Left ventricle myocardium superior (tissue), 1 donor: ENCODE results near the gene DCAF8L2. TPM values are rescaled to one million over a fixed set of nuclear protein-coding genes. Genes with fewer than 3 reads are reported as not detected.
"Not testable (repeated sequence)": the region's sequence is repeated elsewhere in the genome, so short reads cannot be mapped to it uniquely, and the experiment has no call there.

Experiments used
- ATAC-seq: fragments of 200-7000 bp; cut with Tn5 transposase; one replicate; pipeline ENCODE4 v1.9.1; 2020; ENCODE audit warnings: mild to moderate bottlenecking, moderate library complexity
- DNase-seq: peaks from one replicate; pipeline ENCODE4 v3.0.0-alpha.2; 2020
- intact Hi-C: fragments of 100-400 bp; cut with micrococcal nuclease; formaldehyde crosslinking; loops from one replicate; pipeline ENCODE4 v1.11.0; 2022
- long read RNA-seq: library from polyadenylated mRNA; unstranded; transcript quantifications from one replicate; pipeline ENCODE4 v2.0.0, GENCODE V29; 2021
- total RNA-seq: library from RNA; stranded (reverse); fragmentation: NEBNext Ultra II Directional; extraction: Animal tissue kit (Norgen Biotek cat#: 25700); gene quantifications from one replicate; pipeline ENCODE4 v1.2.1, GENCODE V29; 2021
- donor health status: DM: no; HTN: yes; CAD: no; lungs with severe emphysema.

The DCAF8L2 gene
- not detected for total RNA-seq
- long read RNA-seq, result 0 reads

DNA sequence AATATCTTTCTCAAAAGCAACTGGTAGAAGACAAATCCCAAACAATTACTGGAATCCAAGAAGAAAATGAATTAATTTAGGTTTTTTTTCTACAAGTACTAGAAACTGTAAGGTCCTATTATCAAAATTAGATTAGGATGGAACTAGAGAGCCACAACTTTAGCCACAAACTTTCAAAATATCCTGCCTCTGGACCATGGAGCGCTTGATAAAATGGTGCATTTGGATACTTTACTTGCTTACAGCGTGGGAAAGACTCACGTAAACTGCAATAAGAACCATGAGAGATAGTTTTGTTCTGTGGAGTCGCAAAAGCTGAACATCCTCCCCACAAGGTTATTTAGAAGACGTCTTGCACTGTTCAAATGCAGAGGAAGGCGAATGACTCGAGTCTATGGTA is at the start of gene DCAF8L2:
DCAF8L2 (plus strand) TSS at position 301 of the 400 bp plus-strand sequence. CDS start 156,552 bp downstream, outside the sequence.
- no peak for ATAC-seq

DNA sequence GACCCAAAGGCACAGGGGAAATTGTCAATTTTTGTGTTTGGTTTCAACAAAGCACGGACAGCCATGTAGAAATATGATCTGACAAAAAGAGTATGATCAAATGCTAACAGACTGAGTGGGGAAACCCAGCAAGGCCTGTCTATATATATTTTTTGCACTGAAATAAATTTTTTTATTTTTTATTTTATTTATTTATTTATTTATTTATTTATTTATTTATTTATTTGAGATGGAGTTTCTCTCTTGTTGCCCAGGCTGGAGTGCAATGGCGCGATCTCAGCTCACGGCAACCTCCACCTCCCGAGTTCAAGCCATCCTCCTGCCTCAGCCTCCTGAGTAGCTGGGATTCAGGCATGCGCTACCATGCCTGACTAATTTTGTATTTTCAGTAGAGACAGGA is 49.0 kb upstream of the DCAF8L2 start:
- intact Hi-C loops, DNase-seq, ATAC-seq: not testable (repeated sequence)

More for the DNA sequence above, at the start of gene DCAF8L2:
- intact Hi-C loops, result no loop called here
- no peak for DNase-seq

GRCh38 chrX:27548624-27549023 is 41.5 kb upstream of the DCAF8L2 start:
- intact Hi-C loops, result no loop called here
- DNase-seq (no peak), ATAC-seq (no peak)

DNA sequence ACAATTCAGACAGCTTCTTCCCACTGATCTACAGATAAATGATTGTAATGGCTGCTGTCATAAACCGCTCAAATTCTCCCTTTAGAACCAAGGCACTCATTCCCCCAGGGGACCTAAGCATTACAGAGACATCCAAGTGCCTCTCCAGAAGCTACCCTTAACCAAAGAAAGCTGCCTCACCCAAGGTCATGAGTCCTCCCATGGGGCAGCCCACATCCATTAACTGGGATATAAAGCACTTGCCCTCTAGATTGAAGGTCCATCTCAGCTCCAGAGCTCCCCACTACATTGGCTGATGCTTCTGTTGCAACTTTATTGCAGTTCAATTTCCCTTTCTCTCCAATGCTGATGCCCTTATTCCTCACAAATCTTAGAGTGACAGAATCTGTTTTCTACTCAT is 40.5 kb upstream of the DCAF8L2 start:
- intact Hi-C loops, result no loop called here
- DNase-seq (no peak), ATAC-seq (no peak)

DNA sequence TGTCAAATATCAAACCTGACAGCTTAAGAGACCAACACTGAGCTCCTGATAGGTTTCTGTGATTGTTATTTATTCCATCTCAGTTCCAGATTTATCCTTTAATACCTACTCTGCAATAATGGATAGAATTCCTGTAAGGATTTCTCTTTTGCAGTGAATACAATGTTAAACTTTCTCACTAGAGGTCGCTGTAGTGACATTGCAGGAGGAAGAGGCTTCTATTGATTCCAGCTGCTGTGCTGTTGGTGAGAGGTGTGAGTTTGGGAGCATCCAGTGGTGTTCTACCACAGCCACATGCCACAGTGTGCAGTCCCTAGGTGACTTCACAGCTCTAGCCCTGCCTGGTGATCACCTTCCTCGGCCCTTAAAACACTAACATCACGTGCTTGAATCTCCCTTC is 34.6 kb upstream of the DCAF8L2 start:
- no peak for ATAC-seq
- intact Hi-C loops, result no loop called here
- no peak for DNase-seq

DNA sequence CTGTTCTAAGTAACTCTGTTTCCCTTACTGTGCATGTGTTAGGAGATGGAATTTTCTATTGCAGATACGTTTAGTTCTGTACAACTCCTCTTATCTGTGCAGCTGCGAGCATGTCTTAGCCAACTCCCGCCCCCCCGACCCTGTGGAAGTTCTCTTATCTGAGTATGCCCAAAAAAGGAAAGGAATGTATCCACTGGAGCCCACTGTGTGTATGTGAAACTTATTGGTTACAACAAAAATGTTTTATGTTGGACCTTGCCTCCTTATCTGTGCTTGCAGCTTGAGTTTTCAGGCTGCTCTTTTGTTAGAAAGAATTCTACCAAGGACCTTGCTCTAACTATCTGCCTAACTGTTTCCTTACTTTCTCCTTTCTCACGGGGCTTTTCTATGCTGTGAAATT is 24.2 kb upstream of the DCAF8L2 start:
- DNase-seq, result no peak
- ATAC-seq, result peak; percentile 76
- intact Hi-C loops, result no loop called here

GRCh38 chrX:27571164-27571563 is 19.0 kb upstream of the DCAF8L2 start:
- DNase-seq (no peak), ATAC-seq (no peak)
- intact Hi-C loops, result no loop called here

DNA sequence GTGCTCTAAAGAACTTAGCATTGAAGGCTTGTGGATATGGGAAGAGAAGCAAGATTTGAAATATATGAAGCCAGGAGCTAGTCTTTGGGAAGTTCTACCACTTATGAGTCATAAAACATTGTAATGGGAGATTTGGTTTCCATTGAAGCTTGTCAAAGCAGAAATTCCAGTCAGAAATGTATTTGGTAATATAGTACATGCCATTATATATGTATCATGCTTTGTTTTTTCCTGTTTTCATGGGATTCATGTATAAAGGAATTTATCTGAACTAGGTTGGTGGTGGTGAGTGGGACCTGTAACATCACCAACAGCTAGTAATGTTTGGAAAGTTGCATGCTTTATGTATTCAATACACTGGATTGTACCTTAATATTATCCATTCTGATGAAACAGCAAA is 14.6 kb upstream of the DCAF8L2 start:
- no peak for DNase-seq
- intact Hi-C loops, result no loop called here
- no peak for ATAC-seq

GRCh38 chrX:27583976-27584375 is 6.2 kb upstream of the DCAF8L2 start:
- intact Hi-C loops, result no loop called here
- DNase-seq (no peak), ATAC-seq (no peak)

DNA sequence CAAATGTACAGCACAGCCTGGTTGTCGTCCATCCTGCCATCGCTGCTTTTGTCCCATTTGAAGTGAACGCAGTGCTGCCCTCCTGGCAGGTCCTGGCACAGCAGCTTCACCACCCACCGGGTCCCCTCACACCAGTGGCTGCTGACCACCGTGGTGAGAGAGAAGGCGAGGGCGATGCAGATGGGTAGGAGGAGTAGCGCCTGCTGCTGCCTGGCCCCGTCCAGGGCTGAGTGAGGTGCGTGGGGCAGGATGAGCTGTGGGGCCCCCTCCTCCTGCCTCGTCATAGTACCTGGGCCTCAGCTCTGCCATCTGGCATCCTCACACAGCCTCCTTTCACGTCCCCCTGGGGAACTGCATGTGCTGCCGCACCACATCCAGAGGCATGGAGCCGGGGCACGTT is 1.8 kb downstream of the DCAF8L2 start:
- intact Hi-C loops, result no loop called here
- DNase-seq (no peak), ATAC-seq (no peak)

GRCh38 chrX:27597508-27597907 is 7.4 kb downstream of the DCAF8L2 start:
- DNase-seq (no peak), ATAC-seq (no peak)
- intact Hi-C loops, result no loop called here

DNA sequence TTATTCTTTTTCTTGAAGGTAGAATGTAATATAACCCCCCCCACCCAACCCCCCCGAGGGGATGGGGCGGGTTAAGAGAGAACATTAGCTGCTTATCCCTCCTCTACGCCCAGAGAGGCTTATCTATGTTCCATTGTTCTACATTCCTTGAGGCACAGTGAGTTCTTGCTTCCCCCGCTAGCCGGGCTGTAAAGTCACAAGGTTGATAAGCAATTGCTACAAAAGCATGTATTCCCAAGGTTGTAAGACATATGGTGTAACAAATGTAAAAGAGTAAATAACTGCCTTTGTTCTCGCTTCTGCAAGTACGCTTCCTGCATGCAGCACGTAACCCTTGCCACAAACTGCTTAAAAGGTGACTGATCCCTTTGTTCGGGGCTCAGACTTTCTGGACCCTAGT is 8.2 kb downstream of the DCAF8L2 start:
- DNase-seq (peak; percentile 30), ATAC-seq (peak; percentile 77)
- intact Hi-C loops, result no loop called here

DNA sequence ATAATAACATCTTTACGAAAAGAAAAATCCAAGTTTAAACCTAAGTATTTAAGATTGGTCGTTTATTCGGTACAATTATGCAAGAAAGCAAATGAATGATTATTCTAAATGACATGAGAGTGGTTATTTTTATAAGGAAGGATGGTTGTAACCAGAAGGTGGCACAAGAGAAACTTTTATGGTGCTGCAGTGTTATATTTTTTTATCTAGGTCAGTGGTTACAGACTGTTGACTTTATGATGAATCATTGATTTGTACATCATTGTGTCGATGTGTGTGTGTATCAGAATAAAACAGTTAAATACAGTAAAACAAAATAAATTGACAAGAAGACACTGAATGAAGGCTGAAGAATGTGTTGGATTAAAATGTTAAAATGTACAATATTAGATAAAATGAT is 9.8 kb downstream of the DCAF8L2 start:
- DNase-seq (no peak), ATAC-seq (no peak)
- intact Hi-C loops, result no loop called here

GRCh38 chrX:27600686-27601085 is 10.5 kb downstream of the DCAF8L2 start:
- intact Hi-C loops, result no loop called here
- DNase-seq (no peak), ATAC-seq (no peak)

GRCh38 chrX:27608671-27609070 is 18.5 kb downstream of the DCAF8L2 start:
- ATAC-seq, result no peak
- intact Hi-C loops, result no loop called here
- no peak for DNase-seq

GRCh38 chrX:27619459-27619858 is 29.3 kb downstream of the DCAF8L2 start:
- intact Hi-C loops, result no loop called here
- no peak for DNase-seq
- ATAC-seq, result no peak

DNA sequence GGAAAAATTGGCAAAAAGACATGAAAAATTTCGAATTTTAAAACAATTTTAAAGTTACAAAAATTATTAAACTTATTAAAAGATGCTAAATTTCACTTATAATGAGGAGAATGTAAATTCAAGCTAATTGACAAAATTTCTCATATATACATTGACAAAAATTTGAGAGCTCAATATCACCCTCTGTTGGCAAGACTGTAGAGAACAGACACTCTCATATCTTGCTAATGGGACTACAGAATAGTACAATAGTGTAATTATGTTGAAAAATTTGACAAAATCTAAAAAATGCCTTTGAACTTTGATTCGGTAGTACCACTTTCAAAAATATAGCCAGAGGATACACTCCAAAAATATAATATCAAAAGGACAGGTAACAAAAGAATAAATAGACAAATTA is 29.8 kb downstream of the DCAF8L2 start:
- intact Hi-C loops, result no loop called here
- no peak for ATAC-seq
- no peak for DNase-seq

- ATAC-seq (no peak), DNase-seq (no peak)
- intact Hi-C loops, result no loop called here
Observed at GRCh38 chrX:27622883-27623282, 32.7 kb downstream of the DCAF8L2 start.

DNA sequence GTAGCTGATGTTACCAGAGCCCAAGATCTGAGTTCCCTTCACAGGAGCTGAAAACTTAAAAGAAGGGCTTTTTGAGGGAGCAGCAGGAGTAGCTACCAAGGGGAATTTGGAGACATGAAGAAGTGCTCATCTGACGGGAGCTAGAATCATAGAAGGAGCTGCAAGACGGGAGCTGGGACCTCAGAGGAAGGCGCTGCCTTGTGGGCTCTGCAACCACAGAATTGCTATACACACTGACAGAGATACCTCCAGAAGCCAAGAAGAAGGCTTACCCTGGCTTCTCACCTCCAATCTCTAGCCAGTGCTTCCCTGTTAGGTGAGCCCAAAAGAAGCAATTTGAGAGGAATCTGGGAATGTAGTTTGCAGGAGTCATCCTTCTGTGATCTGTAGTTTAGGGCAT is 35.9 kb downstream of the DCAF8L2 start:
- ATAC-seq (no peak), DNase-seq (no peak)
- intact Hi-C loops, result no loop called here

DNA sequence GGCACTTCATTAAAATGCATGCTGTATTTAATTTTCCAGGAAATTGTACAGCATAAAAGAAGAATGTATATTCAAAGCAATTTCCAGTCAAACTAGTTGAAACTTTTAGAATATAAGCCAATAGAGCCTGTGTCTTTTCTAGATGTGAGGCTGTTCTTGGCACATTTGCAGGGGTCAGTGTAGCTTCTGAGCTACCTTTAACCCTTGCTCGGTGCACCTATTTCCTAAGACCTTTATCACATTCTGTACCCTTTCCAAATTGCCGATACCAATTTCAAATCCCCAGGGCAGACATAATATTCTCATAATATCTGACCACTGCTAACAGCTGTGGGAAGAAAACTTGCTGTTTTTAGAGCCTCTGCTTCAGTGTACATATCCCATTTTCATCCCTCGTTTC is 43.2 kb downstream of the DCAF8L2 start:
- DNase-seq (no peak), ATAC-seq (no peak)
- intact Hi-C loops, result no loop called here

GRCh38 chrX:27656581-27656980 is 66.4 kb downstream of the DCAF8L2 start:
- intact Hi-C loops, result no loop called here
- ATAC-seq, result no peak
- DNase-seq, result no peak

DNA sequence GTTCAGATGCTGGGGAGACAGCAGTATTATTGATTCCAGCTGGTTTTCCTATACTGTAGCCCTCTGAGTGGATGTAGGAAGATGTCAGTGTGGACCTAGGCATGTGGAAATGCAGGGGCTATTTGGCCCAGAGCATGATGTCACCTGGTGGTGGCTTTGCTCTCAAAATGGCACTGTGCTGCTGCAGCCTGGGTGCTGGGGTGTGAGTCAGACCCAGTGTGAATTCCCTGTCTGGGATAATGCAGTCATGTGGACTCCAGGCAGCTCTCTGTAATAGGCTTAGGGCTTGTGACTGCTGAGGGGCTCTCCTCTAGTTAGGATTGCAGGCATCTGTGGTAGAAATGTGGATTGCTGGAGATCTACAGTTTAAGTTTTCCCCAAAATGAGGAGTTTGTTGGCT is 70.7 kb downstream of the DCAF8L2 start:
- ATAC-seq (no peak), DNase-seq (no peak)
- intact Hi-C loops, result no loop called here
